HPDE6-E6E7 (cell line): ENCODE measurements around the gene SYNGR2.
A peak's percentile ranks its signal among the peaks of the same experiment; 100 is the strongest.

Source experiments
- DNase-seq: peaks from one replicate; pipeline ENCODE4 v3.0.0; 2011; ENCODE audit warnings: missing footprints; ENCODE audit errors: extremely low spot score

The SYNGR2 gene

GRCh38 chr17:78202666-78203065 is 34.3 kb downstream of the SYNGR2 start:
- no peak for DNase-seq

- DNase-seq: no peak
Measured at GRCh38 chr17:78204387-78205123, 36.2 kb downstream of the SYNGR2 start.

GRCh38 chr17:78205124-78205775 is 36.9 kb downstream of the SYNGR2 start:
- DNase-seq: no peak

GRCh38 chr17:78206298-78206697 is 37.9 kb downstream of the SYNGR2 start:
- no peak for DNase-seq

GRCh38 chr17:78208486-78208885 is 40.1 kb downstream of the SYNGR2 start:
- DNase-seq: no peak

- DNase-seq: no peak
Measured at GRCh38 chr17:78210111-78210510, 41.7 kb downstream of the SYNGR2 start.

GRCh38 chr17:78211032-78211431 is 42.7 kb downstream of the SYNGR2 start:
- no peak for DNase-seq

GRCh38 chr17:78214016-78214705 is 45.8 kb downstream of the SYNGR2 start, which contains the start of gene BIRC5:
Gene BIRC5, plus strand, starts transcription at chr17:78214253. Its CDS starts 64 bp downstream, at chr17:78214317.
- DNase-seq: peak; percentile 82

- no peak for DNase-seq
Measured at GRCh38 chr17:78214706-78215061, 46.3 kb downstream of the SYNGR2 start.

GRCh38 chr17:78219396-78220150 is 51.2 kb downstream of the SYNGR2 start:
- DNase-seq: no peak
